GM12878 (cell line): ENCODE data around the gene RAB8A.
A peak's percentile ranks its signal among the peaks of the same experiment; 100 is the strongest.

Experiments
- CBX3 ChIP-seq: fragments of 200-600 bp; sonication (generic); IDR thresholded peaks from 2 replicates; pipeline ENCODE4 v1.6.1; 2016; ENCODE audit warnings: low read depth, borderline replicate concordance
- CEBPB ChIP-seq, 2 experiments: fragments of 150-350 bp in 1 of 2; IDR thresholded peaks; 2 replicates each; pipeline ENCODE4 v1.6.1; 2012 to 2014; ENCODE audit warnings: low read depth in 2 of 2, low read length in 2 of 2, borderline replicate concordance in 1 of 2, inconsistent platforms in 1 of 2
- CTCF ChIP-seq, 3 experiments: IDR thresholded peaks in 2 of 3; conservative IDR thresholded peaks in 1 of 3; 2 replicates each; pipeline ENCODE4 v1.5.1; 2011; ENCODE audit warnings: low read depth in 3 of 3, low read length in 3 of 3, mild to moderate bottlenecking in 3 of 3, control low read depth in 2 of 3, moderate library complexity in 2 of 3, inconsistent platforms in 1 of 3, mixed read lengths in 1 of 3; ENCODE audit not compliant: control insufficient read depth in 2 of 3, insufficient read depth in 1 of 3; ENCODE audit errors: extremely low read depth in 1 of 3
- EP300 ChIP-seq, 2 experiments: fragments of 150-350 bp in 1 of 2; IDR thresholded peaks; 2 replicates each; pipeline ENCODE4 v1.6.1; 2011 to 2012; ENCODE audit warnings: low read depth in 2 of 2, low read length in 2 of 2, borderline replicate concordance in 1 of 2, improper control_type of control experiment in 1 of 2, inconsistent platforms in 1 of 2; ENCODE audit not compliant: control insufficient read depth in 1 of 2
- ETV6 ChIP-seq, 2 experiments: fragments of 450-650 bp in 1 of 2; IDR thresholded peaks in 1 of 2; conservative IDR thresholded peaks in 1 of 2; 2 replicates each; pipeline ENCODE4 v1.6.1; 2014; ENCODE audit warnings: antibody characterized with exemption in 1 of 2, borderline replicate concordance in 1 of 2, low read depth in 1 of 2, mild to moderate bottlenecking in 1 of 2, moderate library complexity in 1 of 2
- GABPA ChIP-seq: IDR thresholded peaks from 2 replicates; pipeline ENCODE4 v1.6.1; 2014; ENCODE audit warnings: antibody characterized with exemption, low read depth, mild to moderate bottlenecking, inconsistent platforms
- JUNB ChIP-seq: IDR thresholded peaks from 2 replicates; pipeline ENCODE4 v1.6.1; 2016; ENCODE audit warnings: antibody characterized with exemption, mild to moderate bottlenecking
- MAX ChIP-seq: IDR thresholded peaks from 2 replicates; pipeline ENCODE4 v1.6.1; 2012; ENCODE audit warnings: low read depth, low read length, improper control_type of control experiment
- MTA3 ChIP-seq: IDR thresholded peaks from 2 replicates; pipeline ENCODE4 v1.6.1; 2012; ENCODE audit warnings: low read length, inconsistent platforms, borderline replicate concordance
- MYB ChIP-seq: fragments of 150-350 bp; IDR thresholded peaks from 2 replicates; pipeline ENCODE4 v1.6.1; 2014; ENCODE audit warnings: mild to moderate bottlenecking, low read depth, low read length, borderline replicate concordance
- POLR2A ChIP-seq: IDR thresholded peaks from 2 replicates; pipeline ENCODE4 v1.6.1; 2011; ENCODE audit warnings: low read depth, mild to moderate bottlenecking, low read length
- RCOR1 ChIP-seq: conservative IDR thresholded peaks from 2 replicates; pipeline ENCODE4 v1.6.1; 2012; ENCODE audit warnings: low read depth, low read length, improper control_type of control experiment
- USF2 ChIP-seq: IDR thresholded peaks from 2 replicates; pipeline ENCODE4 v1.6.1; 2011; ENCODE audit warnings: low read depth, low read length, improper control_type of control experiment, borderline replicate concordance
- ZZZ3 ChIP-seq: IDR thresholded peaks from 2 replicates; pipeline ENCODE4 v1.6.1; 2011; ENCODE audit warnings: low read depth; ENCODE audit not compliant: control insufficient read depth, insufficient read length

- TF ChIP-seq MYB (no peak), GABPA (no peak), ETV6 (conservative IDR thresholded peaks at IDR 0.05 in 1 of 2, IDR thresholded peaks at IDR 0.05 in 1 of 2; ENCODE audit: borderline replicate concordance in 1 of 2, low read depth in 1 of 2) (no peak), MTA3 (no peak), CTCF (IDR thresholded peaks at IDR 0.05 in 2 of 3, conservative IDR thresholded peaks at IDR 0.05 in 1 of 3; ENCODE audit: control insufficient read depth in 2 of 3, extremely low read depth in 1 of 3, insufficient read depth in 1 of 3, low read depth in 3 of 3, low read length in 3 of 3) (peak; percentile 60 to 95 (median 91)), CEBPB (IDR thresholded peaks at IDR 0.05; ENCODE audit: borderline replicate concordance in 1 of 2, low read depth in 2 of 2, low read length in 2 of 2) (no peak), EP300 (IDR thresholded peaks at IDR 0.05; ENCODE audit: borderline replicate concordance in 1 of 2, control insufficient read depth in 1 of 2, low read depth in 2 of 2, low read length in 2 of 2) (no peak), POLR2A (no peak), USF2 (no peak), ZZZ3 (no peak), CBX3 (no peak), RCOR1 (no peak), JUNB (no peak), MAX (no peak)
Observed at GRCh38 chr19:16062789-16063188, 48.9 kb upstream of the RAB8A start.
